SK-N-DZ (cell line): ENCODE data around the gene GJA5. TPM values are rescaled to one million over a fixed set of nuclear protein-coding genes. Genes with fewer than 3 reads are reported as not detected.

Source experiments
- DNase-seq: peaks from one replicate; pipeline ENCODE4 v3.0.0-alpha.2; 2015; ENCODE audit warnings: low spot score
- polyA plus RNA-seq, 2 experiments: library from polyadenylated mRNA; depleted of rRNA; stranded (reverse); fragments of >200 nt; gene quantifications; 2 replicates each; pipeline ENCODE4 v1.2.3, GENCODE V29; 2014

GJA5 gene
- polyA plus RNA-seq (2014; cell fraction: cytosol; rRNA removed) = not detected in 2 replicates
- polyA plus RNA-seq (2014; cell fraction: nucleus; rRNA removed) = not detected in 2 replicates

GRCh38 chr1:147760481-147761260 is at the start of gene GJA5:
Gene GJA5, minus strand, starts transcription at chr1:147760602. Its CDS starts 1,364 bp downstream, at chr1:147759238.
- no peak for DNase-seq

- DNase-seq = no peak
Observed at GRCh38 chr1:147809236-147809635, 48.8 kb upstream of the GJA5 start.

- DNase-seq = no peak
Observed at GRCh38 chr1:147808025-147808424, 47.6 kb upstream of the GJA5 start.

- no peak for DNase-seq
Observed at GRCh38 chr1:147807405-147807804, 47.0 kb upstream of the GJA5 start.

GRCh38 chr1:147804942-147805723 is 44.7 kb upstream of the GJA5 start:
- no peak for DNase-seq

- DNase-seq = no peak
Observed at GRCh38 chr1:147800804-147801203, 40.4 kb upstream of the GJA5 start.

GRCh38 chr1:147798731-147799130 is 38.3 kb upstream of the GJA5 start:
- DNase-seq = no peak

GRCh38 chr1:147794570-147794969 is 34.2 kb upstream of the GJA5 start:
- no peak for DNase-seq

GRCh38 chr1:147791876-147792275 is 31.5 kb upstream of the GJA5 start:
- no peak for DNase-seq

- DNase-seq = no peak
Observed at GRCh38 chr1:147787765-147788164, 27.4 kb upstream of the GJA5 start.

- DNase-seq = no peak
Observed at GRCh38 chr1:147786536-147786935, 26.1 kb upstream of the GJA5 start.

- DNase-seq = no peak
Observed at GRCh38 chr1:147785794-147786506, 25.5 kb upstream of the GJA5 start.

- no peak for DNase-seq
Observed at GRCh38 chr1:147784941-147785340, 24.5 kb upstream of the GJA5 start.

GRCh38 chr1:147781056-147781471 is 20.7 kb upstream of the GJA5 start:
- DNase-seq = no peak

GRCh38 chr1:147777694-147778093 is 17.3 kb upstream of the GJA5 start:
- DNase-seq = no peak

- no peak for DNase-seq
Observed at GRCh38 chr1:147773215-147773715, 12.9 kb upstream of the GJA5 start.

GRCh38 chr1:147772570-147772969 is 12.2 kb upstream of the GJA5 start:
- DNase-seq = no peak

- DNase-seq = no peak
Observed at GRCh38 chr1:147771226-147772125, 11.1 kb upstream of the GJA5 start.

- DNase-seq = no peak
Observed at GRCh38 chr1:147769106-147769505, 8.7 kb upstream of the GJA5 start.

GRCh38 chr1:147768582-147768981 is 8.2 kb upstream of the GJA5 start:
- DNase-seq = no peak

GRCh38 chr1:147768101-147768500 is 7.7 kb upstream of the GJA5 start:
- no peak for DNase-seq
